Keratinocyte (primary cell): ENCODE results near the gene LSP1. TPM values are rescaled to one million over a fixed set of nuclear protein-coding genes. Genes with fewer than 3 reads are reported as not detected.

Source experiments
- DNase-seq: peaks from one replicate; pipeline ENCODE4 v3.0.0-alpha.2; 2011; ENCODE audit warnings: low read depth, missing footprints, low spot score
- FAIRE-seq: peaks from 2 replicates; lab custom pipeline; 2011; peaks lifted over from hg19 to GRCh38; lab: Jason Lieb, UNC
- H2AFZ ChIP-seq: 2 replicates; pipeline ENCODE4 v1.6.0; 2012; ENCODE audit warnings: low read length, control low read depth, inconsistent platforms; ENCODE audit not compliant: control insufficient read depth
- H3K27ac ChIP-seq: 2 replicates; pipeline ENCODE4 v1.5.1; 2011; ENCODE audit warnings: low read length; ENCODE audit not compliant: control insufficient read depth, insufficient read depth
- H3K27me3 ChIP-seq: 3 replicates; pipeline ENCODE4 v1.6.0; 2011; ENCODE audit warnings: low read length; ENCODE audit not compliant: control insufficient read depth, insufficient read depth; ENCODE audit errors: extremely low read depth
- H3K36me3 ChIP-seq, 2 experiments: 2 replicates in 1 of 2; 3 replicates in 1 of 2; pipeline ENCODE4 v1.5.1; 2011; ENCODE audit warnings: low read length in 2 of 2, mild to moderate bottlenecking in 1 of 2; ENCODE audit not compliant: control insufficient read depth in 2 of 2, insufficient read depth in 2 of 2; ENCODE audit errors: extremely low read depth in 1 of 2
- H3K4me1 ChIP-seq: 3 replicates; pipeline ENCODE4 v1.5.1; 2011; ENCODE audit warnings: low read length; ENCODE audit not compliant: control insufficient read depth, insufficient read depth; ENCODE audit errors: extremely low read depth
- H3K4me2 ChIP-seq: 3 replicates; pipeline ENCODE4 v1.6.0; 2011; ENCODE audit warnings: low read depth, low read length; ENCODE audit not compliant: control insufficient read depth, insufficient read depth; ENCODE audit errors: extremely low read depth
- H3K4me3 ChIP-seq, 3 experiments: fragments of 200-600 bp in 1 of 3; sonication (generic) in 1 of 3; 2 replicates in 2 of 3; 3 replicates in 1 of 3; pipeline ENCODE4 v1.5.1; 2011 to 2016; ENCODE audit warnings: low read length in 3 of 3, mild to moderate bottlenecking in 3 of 3, control low read depth in 2 of 3, inconsistent platforms in 1 of 3, low read depth in 1 of 3, mixed read lengths in 1 of 3, mixed run types in 1 of 3, moderate library complexity in 1 of 3; ENCODE audit not compliant: control insufficient read depth in 2 of 3, insufficient read depth in 2 of 3; ENCODE audit errors: extremely low read depth in 1 of 3
- H3K79me2 ChIP-seq: 2 replicates; pipeline ENCODE4 v1.6.0; 2012; ENCODE audit warnings: low read length; ENCODE audit not compliant: control insufficient read depth, insufficient read depth
- H3K9ac ChIP-seq: 3 replicates; pipeline ENCODE4 v1.6.0; 2011; ENCODE audit warnings: low read length; ENCODE audit not compliant: control insufficient read depth, insufficient read depth; ENCODE audit errors: extremely low read depth
- H3K9me1 ChIP-seq: 3 replicates; pipeline ENCODE4 v1.6.0; 2011; ENCODE audit warnings: low read length; ENCODE audit not compliant: control insufficient read depth, insufficient read depth; ENCODE audit errors: extremely low read depth
- H3K9me3 ChIP-seq: 2 replicates; pipeline ENCODE4 v1.5.1; 2012; ENCODE audit warnings: low read depth, low read length; ENCODE audit not compliant: control insufficient read depth
- H4K20me1 ChIP-seq: 3 replicates; pipeline ENCODE4 v1.6.0; 2011; ENCODE audit warnings: low read length; ENCODE audit not compliant: control insufficient read depth, insufficient read depth; ENCODE audit errors: extremely low read depth
- CTCF ChIP-seq, 3 experiments: IDR thresholded peaks in 1 of 3; conservative IDR thresholded peaks in 1 of 3; optimal IDR thresholded peaks in 1 of 3; 2 replicates in 2 of 3; 3 replicates in 1 of 3; pipeline versions ENCODE3 to v1.5.1; 2011; ENCODE audit warnings: low read length in 3 of 3, mild to moderate bottlenecking in 3 of 3, moderate library complexity in 2 of 3, control low read depth in 1 of 3, inconsistent platforms in 1 of 3; ENCODE audit not compliant: insufficient read depth in 2 of 3; ENCODE audit errors: extremely low read depth in 1 of 3
- EZH2 ChIP-seq: IDR thresholded peaks from one replicate; pipeline ENCODE4 v1.6.1; 2012; ENCODE audit warnings: inconsistent platforms, mild to moderate bottlenecking, low read length, moderate library complexity
- dilution Hi-C: fragments of 300-500 bp; cut with MboI; formaldehyde crosslinking; loops from one replicate; pipeline ENCODE4 v1.7.0; 2020; ENCODE audit warnings: low sequenced_read_pairs; ENCODE audit not compliant: extremely low pct_ligation_motif_present
- polyA plus RNA-seq, 5 experiments: library from polyadenylated mRNA; depleted of rRNA in 3 of 5; stranded (reverse) in 3 of 5; stranded (forward) in 1 of 5; unstranded in 1 of 5; fragments of >200 nt; gene quantifications; 1 replicate in 1 of 5; 2 replicates in 3 of 5; 3 replicates in 1 of 5; pipeline versions ENCODE4 v1.2.1 to v1.2.3, GENCODE V29; 2011 to 2012; ENCODE audit warnings: missing spikeins in 2 of 5, low read depth in 1 of 5, low replicate concordance in 1 of 5

The LSP1 gene
- polyA plus RNA-seq, 1 donor (not counting 4 experiments of a cell fraction or from before 2014, with no cell fraction given) = 0.94 TPM

GRCh38 chr11:1864231-1864630 lies 11.3 kb downstream of the LSP1 start:
- Histone ChIP-seq H2AFZ (no peak overlapping the region), H3K9ac (no peak overlapping the region), H3K27ac (no peak overlapping the region), H3K79me2 (no peaks in the 10 kb centered on the region), H3K4me2 (no peak overlapping the region), H3K27me3 (peaks cover 4% of the 10 kb centered on the region), H3K4me1 (peaks cover 10% of the 10 kb centered on the region), H3K36me3 (no peaks in the 10 kb centered on the region), H3K4me3 (no peak overlapping the region), H4K20me1 (no peaks in the 10 kb centered on the region), H3K9me3 (no peaks in the 10 kb centered on the region), H3K9me1 (no peaks in the 10 kb centered on the region)
- TF ChIP-seq CTCF (optimal IDR thresholded peaks at IDR 0.05 in 1 of 3, IDR thresholded peaks at IDR 0.05 in 1 of 3, conservative IDR thresholded peaks at IDR 0.05 in 1 of 3; ENCODE audit: extremely low read depth in 1 of 3, insufficient read depth in 2 of 3, low read length in 3 of 3) (no peak), EZH2 (no peak)
- dilution Hi-C loops = no loop called here
- DNase-seq (no peak), FAIRE-seq (no peak)

- TF ChIP-seq CTCF (optimal IDR thresholded peaks at IDR 0.05 in 1 of 3, IDR thresholded peaks at IDR 0.05 in 1 of 3, conservative IDR thresholded peaks at IDR 0.05 in 1 of 3; ENCODE audit: extremely low read depth in 1 of 3, insufficient read depth in 2 of 3, low read length in 3 of 3) (no peak), EZH2 (no peak)
- H3K4me3 ChIP-seq = no peak overlapping the region
- no peak overlapping the region for H3K4me2 ChIP-seq
- DNase-seq (no peak), FAIRE-seq (no peak)
- H3K9ac ChIP-seq = no peak overlapping the region
- no peaks in the 10 kb centered on the region for H4K20me1 ChIP-seq
- H3K9me3 ChIP-seq = no peaks in the 10 kb centered on the region
- dilution Hi-C loops = no loop called here
- peaks cover 13% of the 10 kb centered on the region for H3K27me3 ChIP-seq
- H3K27ac ChIP-seq = no peak overlapping the region
- H3K9me1 ChIP-seq = no peaks in the 10 kb centered on the region
- no peak overlapping the region for H2AFZ ChIP-seq
- H3K36me3 ChIP-seq = no peaks in the 10 kb centered on the region
- no peaks in the 10 kb centered on the region for H3K79me2 ChIP-seq
- H3K4me1 ChIP-seq = peaks cover 10% of the 10 kb centered on the region
These were observed 12.2 kb downstream of the LSP1 start for GRCh38 chr11:1864831-1865665.
